Natural killer cell (primary cell): ENCODE measurements around the gene ATP1A4. TPM values are rescaled to one million over a fixed set of nuclear protein-coding genes. Genes with fewer than 3 reads are reported as not detected.

Experiments used
- ATAC-seq, 3 donors: fragments of 150-1000 bp in 2 of 3; fragments of 200-7000 bp in 1 of 3; cut with Tn5 transposase; 1 replicate in 1 of 3; 2 replicates in 2 of 3; pipeline ENCODE4 v1.10.0; 2021; ENCODE audit warnings: mild to moderate bottlenecking in 2 of 3, moderate library complexity in 2 of 3
- DNase-seq, 2 donors: peaks; one replicate each; pipeline versions ENCODE4 v3.0.0 to v3.0.0-alpha.2; 2013 to 2021; ENCODE audit warnings: mixed read lengths in 1 of 2
- H3K27ac ChIP-seq: one replicate; pipeline ENCODE4 v1.5.1; 2013; ENCODE audit warnings: mild to moderate bottlenecking, low read length
- H3K27me3 ChIP-seq: one replicate; pipeline ENCODE4 v1.6.1; 2013; ENCODE audit warnings: low read length; ENCODE audit not compliant: control insufficient read depth, insufficient read depth
- H3K36me3 ChIP-seq: one replicate; pipeline ENCODE4 v1.6.1; 2013; ENCODE audit warnings: low read length; ENCODE audit not compliant: control insufficient read depth, insufficient read depth
- H3K4me1 ChIP-seq: one replicate; pipeline ENCODE4 v1.6.1; 2013; ENCODE audit warnings: low read length; ENCODE audit not compliant: control insufficient read depth, insufficient read depth
- H3K4me3 ChIP-seq: one replicate; pipeline ENCODE4 v1.5.1; 2013; ENCODE audit warnings: low read length
- H3K9me3 ChIP-seq: one replicate; pipeline ENCODE4 v1.6.1; 2013; ENCODE audit warnings: low read length; ENCODE audit not compliant: control insufficient read depth, insufficient read depth
- H3K27ac Mint-ChIP-seq, 2 donors: one replicate each; pipeline ENCODE4 v1.8.0; 2022; ENCODE audit warnings: mild to moderate bottlenecking in 2 of 2, mixed read lengths in 2 of 2, moderate library complexity in 1 of 2
- H3K27me3 Mint-ChIP-seq, 2 donors: one replicate each; pipeline ENCODE4 v1.8.0; 2022; ENCODE audit warnings: low read depth in 2 of 2, mixed read lengths in 2 of 2
- H3K36me3 Mint-ChIP-seq: one replicate; pipeline ENCODE4 v1.8.0; 2022; ENCODE audit warnings: mixed read lengths
- H3K4me1 Mint-ChIP-seq, 2 donors: one replicate each; pipeline ENCODE4 v1.8.0; 2022; ENCODE audit warnings: mixed read lengths in 2 of 2
- H3K4me3 Mint-ChIP-seq: one replicate; pipeline ENCODE4 v1.8.0; 2022; ENCODE audit warnings: mild to moderate bottlenecking, moderate library complexity, mixed read lengths
- H3K9me3 Mint-ChIP-seq, 2 donors: one replicate each; pipeline ENCODE4 v1.8.0; 2022; ENCODE audit warnings: mixed read lengths in 2 of 2
- WGBS: methylation state at CpG from one replicate; pipeline ENCODE4 v1.1.7; 2013; ENCODE audit warnings: missing lambda C conversion rate; ENCODE audit not compliant: insufficient coverage; 5-methylcytosine and 5-hydroxymethylcytosine counted together
- intact Hi-C: fragments of 100-400 bp; cut with micrococcal nuclease; formaldehyde crosslinking; loops from one replicate; pipeline ENCODE4 v1.14.2; 2022
- total RNA-seq, 4 donors: library from RNA; stranded (reverse); fragments of 120-200 nt in 1 of 4; gene quantifications; one replicate each; pipeline versions ENCODE4 v1.2.3 to v1.2.4, GENCODE V29; 2013 to 2022
- TF ChIP-seq, protein P1 (sequence below): fragments of 200-600 bp; IDR thresholded peaks from one replicate; pipeline ENCODE4 v1.8.0; 2022; ENCODE audit warnings: antibody characterized with exemption

The ATP1A4 gene
- total RNA-seq, 3 donors from 2014 or later (not counting 1 experiment from before 2014, with no cell fraction given) = not detected

- Mint-ChIP-seq H3K36me3 (no peaks in the 10 kb centered on the region), H3K4me1 (no peaks in the 10 kb centered on the region), H3K9me3 (no peaks in the 10 kb centered on the region), H3K27ac (no peak overlapping the region), H3K27me3 (peaks cover 8% of the 10 kb centered on the region in 2 donors), H3K4me3 (no peak overlapping the region)
- no peaks in the 10 kb centered on the region for H3K27me3 ChIP-seq
- H3K36me3 ChIP-seq = no peaks in the 10 kb centered on the region
- H3K9me3 ChIP-seq = no peaks in the 10 kb centered on the region
- no peaks in the 10 kb centered on the region for H3K4me1 ChIP-seq
- H3K27ac ChIP-seq = no peak overlapping the region
- 81% methylated on average over 7 of the region's 7 CpGs for WGBS
- H3K4me3 ChIP-seq = no peak overlapping the region
- TF ChIP-seq, protein P1, sequence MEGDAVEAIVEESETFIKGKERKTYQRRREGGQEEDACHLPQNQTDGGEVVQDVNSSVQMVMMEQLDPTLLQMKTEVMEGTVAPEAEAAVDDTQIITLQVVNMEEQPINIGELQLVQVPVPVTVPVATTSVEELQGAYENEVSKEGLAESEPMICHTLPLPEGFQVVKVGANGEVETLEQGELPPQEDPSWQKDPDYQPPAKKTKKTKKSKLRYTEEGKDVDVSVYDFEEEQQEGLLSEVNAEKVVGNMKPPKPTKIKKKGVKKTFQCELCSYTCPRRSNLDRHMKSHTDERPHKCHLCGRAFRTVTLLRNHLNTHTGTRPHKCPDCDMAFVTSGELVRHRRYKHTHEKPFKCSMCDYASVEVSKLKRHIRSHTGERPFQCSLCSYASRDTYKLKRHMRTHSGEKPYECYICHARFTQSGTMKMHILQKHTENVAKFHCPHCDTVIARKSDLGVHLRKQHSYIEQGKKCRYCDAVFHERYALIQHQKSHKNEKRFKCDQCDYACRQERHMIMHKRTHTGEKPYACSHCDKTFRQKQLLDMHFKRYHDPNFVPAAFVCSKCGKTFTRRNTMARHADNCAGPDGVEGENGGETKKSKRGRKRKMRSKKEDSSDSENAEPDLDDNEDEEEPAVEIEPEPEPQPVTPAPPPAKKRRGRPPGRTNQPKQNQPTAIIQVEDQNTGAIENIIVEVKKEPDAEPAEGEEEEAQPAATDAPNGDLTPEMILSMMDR = no peak
- no peak for DNase-seq
- intact Hi-C loops = no loop called here
- no peak for ATAC-seq
Observed at GRCh38 chr1:160187407-160187806, 36.0 kb downstream of the ATP1A4 start.

GRCh38 chr1:160188341-160188740, 36.9 kb downstream of the ATP1A4 start:
- no peak overlapping the region for H3K27ac Mint-ChIP-seq
- no peaks in the 10 kb centered on the region for H3K27me3 ChIP-seq
- H3K9me3 Mint-ChIP-seq = no peaks in the 10 kb centered on the region
- H3K4me3 ChIP-seq = no peak overlapping the region
- no peaks in the 10 kb centered on the region for H3K9me3 ChIP-seq
- H3K27ac ChIP-seq = no peak overlapping the region
- H3K36me3 ChIP-seq = no peaks in the 10 kb centered on the region
- H3K4me3 Mint-ChIP-seq = no peak overlapping the region
- WGBS = 91% methylated on average over 7 of the region's 7 CpGs
- ATAC-seq (no peak), DNase-seq (no peak)
- intact Hi-C loops = no loop called here
- H3K4me1 Mint-ChIP-seq = no peaks in the 10 kb centered on the region
- TF ChIP-seq, protein P1 = no peak
- peaks cover 5% of the 10 kb centered on the region for H3K4me1 ChIP-seq
- no peaks in the 10 kb centered on the region for H3K36me3 Mint-ChIP-seq
- H3K27me3 Mint-ChIP-seq = peaks cover 8% of the 10 kb centered on the region in 2 donors

- intact Hi-C loops = no loop called here
- H3K27ac Mint-ChIP-seq = no peak within 1 kb of the TSS
Observed at GRCh38 chr1:160189649-160190625, 38.5 kb downstream of the ATP1A4 start, which contains the start of gene CASQ1. CASQ1 (plus strand) TSS chr1:160190575; CDS start chr1:160190752, 177 bp downstream.

More at GRCh38 chr1:160189649-160190625, 38.5 kb downstream of the ATP1A4 start, which contains the start of gene CASQ1:
- no peaks in the 10 kb centered on the region for H3K36me3 Mint-ChIP-seq
- Histone ChIP-seq H3K4me3 (no peak within 1 kb of the TSS), H3K27ac (no peak within 1 kb of the TSS), H3K36me3 (no peaks in the 10 kb centered on the region), H3K4me1 (peaks cover 7% of the 10 kb centered on the region), H3K9me3 (no peaks in the 10 kb centered on the region), H3K27me3 (no peaks in the 10 kb centered on the region)
- ATAC-seq (no peak), DNase-seq (no peak)
- 86% methylated on average over 14 of the region's 15 CpGs for WGBS
- H3K27me3 Mint-ChIP-seq = peaks cover 8% of the 10 kb centered on the region in 2 donors
- no peak within 1 kb of the TSS for H3K4me3 Mint-ChIP-seq
- H3K4me1 Mint-ChIP-seq = no peaks in the 10 kb centered on the region
- no peaks in the 10 kb centered on the region for H3K9me3 Mint-ChIP-seq
- TF ChIP-seq, protein P1 = no peak
